ENCODE measurements around the gene MECP2.
"Not testable (repeated sequence)": the region's sequence is repeated elsewhere in the genome, so short reads cannot be mapped to it uniquely, and the experiment has no call there.

Gene MECP2

DNA sequence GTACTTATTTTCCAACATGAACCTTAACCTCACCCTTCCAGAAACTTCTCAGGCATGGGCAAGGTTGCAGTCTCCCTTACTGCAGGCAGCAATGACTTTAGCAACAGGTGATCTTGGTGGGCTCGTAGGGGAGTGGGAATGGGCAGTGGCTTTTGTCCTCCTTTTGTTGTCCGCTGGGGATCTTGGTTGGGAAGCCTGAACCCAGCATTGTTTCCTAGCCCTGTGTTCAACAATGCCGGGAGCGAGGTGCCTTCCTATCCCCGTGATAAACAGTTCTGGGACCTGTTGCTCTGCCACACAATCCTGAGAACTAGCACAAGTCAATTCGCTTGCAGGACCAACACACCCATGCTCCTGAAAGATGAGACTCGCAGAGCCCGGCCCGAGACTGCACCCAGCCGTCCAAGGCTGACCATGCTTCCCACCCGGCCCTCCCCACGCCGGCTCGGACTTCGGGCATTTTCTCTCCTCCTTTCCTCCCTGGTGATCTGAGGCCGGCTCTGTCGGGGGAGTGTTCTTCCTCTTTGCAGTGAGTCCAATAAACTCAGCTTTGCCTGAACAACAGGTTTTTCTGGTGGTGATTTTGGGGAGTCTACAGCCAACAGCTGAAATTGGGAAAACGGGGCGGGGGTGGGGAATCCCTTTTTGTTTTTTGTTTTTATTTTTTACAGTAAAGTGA is 98.0 kb downstream of the MECP2 start:
- no peak for DNase-seq

DNA sequence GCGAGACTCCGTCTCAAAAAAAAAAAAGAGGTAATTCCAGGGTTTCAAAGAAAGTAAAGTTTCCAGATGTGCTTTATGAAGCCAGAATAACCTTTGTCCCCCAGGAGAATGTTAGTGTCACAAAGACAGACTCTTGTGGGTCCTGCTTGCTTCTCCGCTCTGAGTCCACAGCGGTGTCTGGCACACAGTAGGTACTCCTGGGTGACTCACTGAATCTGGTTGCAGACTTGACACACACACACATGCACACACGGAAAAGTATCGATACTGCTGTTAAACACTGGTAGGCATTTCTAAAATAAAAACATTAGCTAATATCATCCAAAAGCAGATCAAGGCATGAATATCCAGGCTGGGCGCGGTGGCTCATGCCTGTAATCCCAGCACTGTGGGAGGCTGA is 102.0 kb downstream of the MECP2 start:
- DNase-seq = no peak

DNA sequence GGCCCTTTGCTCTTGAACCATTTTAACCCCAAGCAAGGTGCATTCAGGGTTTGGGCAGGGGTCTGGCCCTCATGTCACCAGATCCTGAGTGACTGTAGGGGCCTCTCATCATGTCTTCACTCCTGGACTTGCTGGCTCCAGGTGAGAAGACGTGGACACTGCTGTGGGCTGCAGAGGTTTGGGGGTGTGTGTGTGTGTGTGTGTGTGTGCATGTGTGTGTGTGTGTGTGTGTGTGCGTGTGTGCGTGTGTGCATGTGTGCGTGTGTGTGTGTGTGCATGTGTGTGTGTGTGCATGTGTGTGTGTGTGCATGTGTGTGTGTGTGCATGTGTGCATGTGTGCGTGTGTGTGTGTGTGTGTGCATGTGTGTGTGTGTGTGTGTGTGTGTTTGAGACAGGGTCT is 103.1 kb downstream of the MECP2 start:
- DNase-seq = not testable (repeated sequence)

DNA sequence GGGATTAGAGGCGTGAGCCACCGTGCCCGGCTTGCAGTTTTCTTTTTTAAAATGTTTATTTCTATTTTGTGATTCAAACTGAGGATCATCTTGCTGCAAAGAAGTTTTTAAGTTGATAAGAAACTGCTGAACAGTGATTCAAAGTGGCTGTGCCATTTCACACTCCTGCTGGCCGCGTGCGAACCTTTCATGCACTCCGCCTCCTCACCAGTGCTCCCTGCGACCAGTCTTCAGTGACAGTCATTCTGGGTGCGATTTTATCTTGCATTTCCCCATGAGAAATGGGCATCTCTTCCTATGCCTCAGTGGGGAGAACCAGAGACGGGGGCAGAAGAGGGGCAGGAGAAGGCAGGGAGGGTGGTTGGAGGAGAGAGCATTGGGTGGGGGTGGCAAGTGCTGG is 103.5 kb downstream of the MECP2 start:
- no peak for DNase-seq

DNA sequence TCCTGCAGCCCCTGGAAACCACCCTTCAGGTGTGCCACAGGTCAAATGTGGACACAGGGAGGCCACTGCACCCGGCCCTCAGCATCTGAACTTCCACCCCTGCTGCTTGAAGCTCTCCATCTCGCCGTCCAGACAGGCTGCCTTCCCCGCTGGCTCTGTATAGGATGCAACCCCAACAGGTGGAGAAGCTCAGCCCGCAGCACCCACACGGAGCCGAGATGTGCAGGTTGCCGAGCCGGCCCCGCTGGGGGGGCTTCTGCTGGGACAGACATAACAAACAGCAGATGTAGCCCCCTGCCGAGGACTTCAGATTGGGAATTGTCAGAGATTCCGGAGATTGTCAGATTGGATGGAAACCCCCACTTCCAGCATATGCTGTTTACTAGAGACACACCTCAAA is 104.4 kb downstream of the MECP2 start:
- no peak for DNase-seq

DNA sequence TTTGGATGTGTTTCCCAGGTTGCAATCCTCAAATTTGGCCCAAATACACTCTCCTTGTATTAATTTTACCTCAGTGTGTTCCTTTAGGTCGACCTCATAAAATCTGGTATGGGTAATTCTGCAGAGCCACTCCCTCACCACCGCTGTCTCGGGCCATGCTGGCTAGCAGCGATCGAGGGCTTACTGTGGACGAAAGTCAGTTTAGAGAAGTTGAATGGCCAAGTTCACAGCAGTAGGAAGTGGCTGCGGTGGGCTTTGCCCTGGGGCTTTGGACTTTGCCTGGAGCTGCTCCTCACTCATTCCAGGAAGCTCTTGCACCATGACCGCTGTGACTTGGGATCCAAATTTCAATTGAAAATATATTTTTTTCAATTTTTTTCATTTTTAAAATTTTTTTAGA is 105.3 kb downstream of the MECP2 start:
- DNase-seq = no peak

DNA sequence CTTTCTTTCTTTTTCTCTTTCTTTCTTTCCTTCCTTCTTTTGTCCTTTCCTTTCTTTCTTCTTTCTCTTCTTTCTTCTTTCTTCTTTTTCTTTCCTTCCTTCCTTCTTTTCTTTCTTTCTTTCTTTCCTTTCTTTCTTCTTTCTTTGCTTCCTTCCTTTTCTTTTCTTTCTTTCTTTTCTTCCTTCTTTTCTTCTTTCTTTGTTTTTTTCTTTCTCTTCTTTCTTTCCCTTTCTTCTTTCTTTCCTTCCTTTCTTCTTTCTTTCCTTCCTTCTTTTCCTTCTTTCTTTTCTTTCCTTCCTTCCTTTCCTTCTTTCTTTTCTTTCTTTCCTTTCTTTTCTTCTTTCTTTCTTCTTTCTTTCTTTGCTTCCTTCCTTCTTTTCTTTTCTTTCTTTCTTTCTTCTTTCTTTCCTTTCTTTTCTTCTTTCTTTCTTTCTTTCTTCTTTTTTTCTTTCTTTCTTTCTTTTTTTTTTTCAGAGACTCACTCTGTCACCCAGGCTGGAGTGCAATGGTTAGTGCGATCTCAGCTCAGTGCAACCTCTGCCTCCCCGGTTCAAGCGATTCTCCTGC is 106.4 kb downstream of the MECP2 start:
- DNase-seq = no peak

DNA sequence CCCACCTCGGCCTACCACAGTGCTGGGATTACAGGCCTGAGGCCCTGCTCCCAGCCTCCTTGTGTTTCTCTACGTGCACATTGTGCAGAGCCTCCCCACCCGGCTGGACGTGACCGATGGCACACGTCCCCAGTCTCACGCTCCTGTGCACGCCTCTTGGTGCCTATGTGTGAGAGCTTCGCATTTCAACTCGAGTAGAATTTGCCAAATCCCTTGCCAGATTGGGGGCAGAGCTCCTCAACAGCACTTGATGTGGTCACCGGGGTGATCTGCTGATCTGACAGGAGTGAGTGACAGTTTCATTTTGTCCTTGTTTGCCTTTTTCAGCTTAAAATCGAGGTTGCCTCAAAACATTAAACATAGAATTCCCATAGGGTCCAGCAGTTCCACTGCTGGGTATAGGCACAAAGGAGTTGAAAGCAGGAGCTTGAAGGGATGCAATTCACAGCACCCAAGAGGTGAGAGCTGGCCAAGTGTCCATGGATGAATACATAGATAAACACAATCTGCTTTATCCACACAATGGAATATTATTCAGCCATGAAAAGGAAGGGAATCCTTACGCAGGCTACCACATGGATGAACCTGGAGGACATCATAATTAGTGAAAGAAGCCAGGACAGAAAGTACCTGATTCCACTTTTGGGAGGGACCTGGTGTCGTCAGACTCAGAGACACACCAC is 107.4 kb downstream of the MECP2 start:
- DNase-seq = no peak

DNA sequence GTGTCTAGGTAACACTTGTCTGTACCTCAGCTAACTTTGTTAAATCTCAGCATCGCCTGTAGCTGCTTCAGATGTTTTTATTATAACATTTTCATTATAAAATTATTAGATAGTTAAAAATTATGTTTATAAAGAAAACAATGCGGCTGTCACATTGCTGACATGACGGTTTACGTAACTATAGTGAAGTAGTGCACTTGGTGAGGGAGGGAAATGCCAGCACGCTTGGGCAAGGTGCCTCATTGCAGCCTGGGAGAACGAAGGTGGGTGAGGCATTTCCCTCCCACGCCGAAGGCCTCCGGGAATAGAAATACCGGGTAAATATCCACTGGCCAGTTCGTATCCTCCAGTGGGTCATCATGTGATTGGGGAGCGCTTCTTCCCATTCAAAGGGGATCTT is 109.0 kb downstream of the MECP2 start:
- no peak for DNase-seq

DNA sequence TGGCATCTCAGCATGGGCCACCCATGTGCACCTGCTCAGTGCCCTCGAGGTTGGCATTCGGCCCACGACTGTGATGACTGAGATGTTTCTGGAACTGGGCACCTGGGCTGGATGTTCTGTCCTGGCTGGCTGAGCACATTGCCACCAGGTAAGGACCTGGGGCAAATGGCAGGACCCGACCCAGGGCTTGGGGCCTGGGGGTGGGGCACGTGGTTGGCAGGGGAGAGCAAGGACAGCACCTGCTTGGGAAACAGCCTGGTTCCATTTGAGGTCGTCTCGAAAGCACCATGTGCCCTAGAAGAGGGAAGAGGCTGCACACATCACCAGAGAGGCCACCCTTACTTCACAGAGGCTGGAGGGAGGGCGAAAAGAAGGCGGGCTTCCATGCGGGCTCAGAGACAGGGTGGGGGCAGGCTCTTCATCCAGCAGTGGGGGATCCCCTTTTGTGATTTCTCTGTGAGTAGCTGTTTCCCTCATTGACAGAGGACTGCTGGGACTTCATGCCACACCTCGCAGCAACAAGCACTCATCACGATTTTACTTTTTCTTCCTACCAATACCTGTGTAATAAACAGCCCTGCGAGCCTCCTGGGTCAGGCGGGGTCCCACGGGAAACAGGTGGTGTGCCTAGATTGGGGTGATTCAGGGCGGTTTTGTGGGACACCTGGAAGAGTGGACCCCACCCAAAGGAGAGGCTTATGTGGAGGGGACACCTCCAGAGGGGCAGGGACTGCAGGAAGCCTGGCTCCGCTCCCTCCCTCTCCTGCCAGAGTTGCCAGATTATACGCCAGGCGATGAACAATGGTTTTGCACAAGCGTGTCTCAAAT is 113.0 kb downstream of the MECP2 start:
- DNase-seq = no peak

DNA sequence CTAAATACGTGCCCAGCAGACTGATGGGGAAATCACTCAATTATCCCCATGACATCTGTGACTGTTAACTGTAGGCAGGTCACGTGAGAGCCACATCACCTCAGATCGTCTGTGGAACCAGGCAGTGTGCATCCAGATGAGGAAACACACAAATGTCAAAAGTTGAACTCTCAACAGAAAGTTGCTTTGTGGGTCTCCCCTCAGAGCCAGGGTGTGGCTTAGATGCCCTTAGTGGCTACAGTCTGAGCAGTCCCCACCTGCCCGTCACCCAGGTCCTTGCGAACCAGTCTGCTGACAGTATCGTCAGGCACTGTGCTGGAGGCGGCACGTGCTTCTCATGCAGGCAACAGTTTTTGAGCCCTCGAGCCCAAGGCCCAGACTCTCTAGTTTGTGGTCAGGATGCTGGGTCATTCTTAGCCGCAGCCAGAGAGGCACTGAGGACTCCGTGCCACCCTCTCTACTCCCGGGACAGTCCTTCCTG is 114.2 kb downstream of the MECP2 start:
- DNase-seq = no peak

DNA sequence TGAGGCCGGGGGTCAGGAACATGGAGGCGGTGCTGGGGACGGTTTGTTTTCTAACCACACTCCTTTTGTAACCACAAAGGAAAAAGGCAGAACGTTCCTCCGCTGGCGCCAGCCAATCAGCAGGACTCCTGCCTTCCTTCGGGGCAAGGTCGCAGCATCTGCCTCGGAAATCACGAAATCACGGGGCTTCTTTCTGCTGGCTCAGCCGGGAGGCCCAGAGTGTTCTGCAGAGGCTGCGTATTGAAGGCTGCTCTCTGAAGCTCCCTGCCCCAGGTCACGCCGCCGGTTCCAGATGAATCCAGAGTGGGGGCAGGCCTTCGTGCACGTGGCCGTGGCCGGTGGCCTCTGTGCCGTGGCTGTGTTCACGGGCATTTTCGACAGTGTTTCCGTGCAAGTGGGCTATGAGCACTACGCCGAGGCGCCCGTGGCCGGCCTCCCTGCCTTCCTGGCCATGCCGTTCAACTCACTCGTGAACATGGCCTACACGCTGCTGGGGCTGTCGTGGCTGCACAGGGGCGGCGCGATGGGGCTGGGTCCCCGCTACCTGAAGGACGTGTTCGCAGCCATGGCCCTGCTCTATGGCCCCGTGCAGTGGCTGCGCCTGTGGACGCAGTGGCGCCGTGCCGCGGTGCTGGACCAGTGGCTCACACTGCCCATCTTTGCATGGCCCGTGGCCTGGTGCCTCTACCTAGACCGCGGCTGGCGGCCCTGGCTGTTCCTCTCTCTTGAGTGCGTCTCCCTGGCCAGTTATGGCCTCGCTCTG is 115.6 kb downstream of the MECP2 start:
- peak in 5 of 56 donors; percentile 9 to 43 (median 21) for DNase-seq

DNA sequence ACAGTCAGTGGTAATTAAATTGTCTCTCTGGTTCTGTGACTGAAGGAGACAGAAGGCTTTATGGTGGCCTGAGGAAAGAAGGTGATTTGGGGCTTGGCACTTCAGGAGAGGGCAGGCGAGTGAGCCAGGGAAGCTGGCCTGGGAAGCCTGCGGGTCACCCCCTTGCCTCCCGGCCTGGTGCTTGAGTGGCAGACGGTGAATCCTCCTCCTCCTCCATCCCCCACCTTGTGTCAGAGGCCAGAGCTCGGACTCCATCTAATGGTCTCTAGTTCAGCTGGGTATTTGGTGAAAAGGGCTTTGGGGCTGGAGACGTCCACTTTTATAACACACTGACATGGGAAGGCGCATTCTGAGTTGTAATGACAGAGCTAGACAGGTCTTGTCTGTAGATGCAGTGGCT is 116.3 kb downstream of the MECP2 start:
- DNase-seq = no peak

DNA sequence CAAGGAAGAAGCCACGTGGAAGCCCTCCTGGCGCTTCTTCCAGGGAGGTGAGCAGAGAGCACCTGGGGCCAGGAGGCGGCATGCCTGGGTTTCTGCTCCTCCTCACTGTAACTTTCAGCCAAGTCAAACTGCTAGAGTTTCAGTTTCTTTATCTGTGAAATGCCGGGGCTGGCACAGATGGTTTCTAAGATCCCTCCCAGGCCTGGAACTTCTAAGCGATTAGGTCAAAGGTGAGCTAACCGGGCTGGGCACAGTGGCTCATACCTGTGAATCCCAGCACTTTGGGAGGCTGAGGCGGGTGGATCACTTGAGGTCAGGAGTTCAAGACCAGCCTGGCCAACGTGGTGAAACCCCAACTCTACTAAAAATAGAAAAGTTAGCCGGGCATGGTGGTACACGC is 117.1 kb downstream of the MECP2 start:
- DNase-seq = not testable (repeated sequence)

DNA sequence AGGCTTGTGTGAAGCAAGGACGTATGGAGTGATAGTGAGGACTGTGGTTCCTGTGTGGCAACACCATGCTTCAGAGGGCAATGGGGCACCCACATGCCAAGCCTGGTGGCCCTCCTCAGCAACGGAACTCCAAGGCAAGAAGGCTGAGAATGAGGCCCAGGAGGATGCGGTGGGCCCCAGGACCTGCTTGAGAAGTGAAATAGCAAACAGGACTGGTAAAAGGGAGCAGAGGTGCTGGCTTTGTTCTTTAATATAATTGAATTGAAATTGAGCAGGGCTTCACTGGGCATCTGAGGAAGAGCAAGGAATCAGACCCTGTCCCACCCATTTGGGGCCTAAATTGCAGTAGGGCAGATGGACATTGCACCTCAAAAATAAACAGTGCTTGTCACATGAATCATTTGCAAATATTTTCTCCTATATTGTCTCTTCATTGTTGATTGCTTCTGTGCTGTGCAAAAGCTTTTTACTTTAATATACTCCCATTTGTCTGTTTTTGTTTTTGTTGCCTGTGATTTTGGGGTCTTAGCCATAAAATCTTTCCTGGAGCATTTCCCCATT is 122.7 kb downstream of the MECP2 start:
- no peak for DNase-seq

DNA sequence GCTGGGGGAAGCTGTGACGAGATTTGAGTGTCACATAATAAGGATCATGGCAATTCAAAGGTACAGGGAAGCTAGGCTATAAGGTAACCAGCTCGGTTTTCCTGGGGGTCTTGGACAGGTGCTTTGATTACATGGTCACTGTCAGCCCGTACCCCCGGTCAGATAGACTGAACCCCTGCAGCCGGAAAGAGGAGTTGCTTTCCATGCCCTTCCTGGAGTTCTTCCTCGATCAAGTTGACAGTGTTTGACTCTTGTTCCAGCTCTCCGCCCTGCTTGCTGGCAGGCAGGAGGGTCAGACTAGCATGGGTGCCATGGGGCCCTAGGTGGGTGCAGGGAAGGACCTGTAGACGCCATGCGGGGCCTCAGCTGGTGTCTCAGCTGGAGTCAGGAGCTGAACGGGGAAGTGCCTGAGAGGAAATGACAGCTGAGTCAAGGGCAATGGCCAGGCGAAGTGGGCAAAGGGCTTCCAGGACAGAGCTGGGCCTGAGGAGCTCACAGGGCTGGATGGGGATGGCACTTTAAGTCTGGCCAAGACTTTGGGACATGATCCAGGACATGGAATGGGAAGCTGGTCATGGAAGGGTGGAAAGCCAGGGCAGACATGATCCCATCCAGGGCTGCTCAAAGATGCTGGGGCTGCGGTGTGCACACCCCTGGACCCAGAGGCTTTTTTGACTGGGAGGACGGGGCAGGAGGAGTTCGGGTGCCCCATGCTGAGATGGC is 123.4 kb downstream of the MECP2 start:
- no peak for DNase-seq

DNA sequence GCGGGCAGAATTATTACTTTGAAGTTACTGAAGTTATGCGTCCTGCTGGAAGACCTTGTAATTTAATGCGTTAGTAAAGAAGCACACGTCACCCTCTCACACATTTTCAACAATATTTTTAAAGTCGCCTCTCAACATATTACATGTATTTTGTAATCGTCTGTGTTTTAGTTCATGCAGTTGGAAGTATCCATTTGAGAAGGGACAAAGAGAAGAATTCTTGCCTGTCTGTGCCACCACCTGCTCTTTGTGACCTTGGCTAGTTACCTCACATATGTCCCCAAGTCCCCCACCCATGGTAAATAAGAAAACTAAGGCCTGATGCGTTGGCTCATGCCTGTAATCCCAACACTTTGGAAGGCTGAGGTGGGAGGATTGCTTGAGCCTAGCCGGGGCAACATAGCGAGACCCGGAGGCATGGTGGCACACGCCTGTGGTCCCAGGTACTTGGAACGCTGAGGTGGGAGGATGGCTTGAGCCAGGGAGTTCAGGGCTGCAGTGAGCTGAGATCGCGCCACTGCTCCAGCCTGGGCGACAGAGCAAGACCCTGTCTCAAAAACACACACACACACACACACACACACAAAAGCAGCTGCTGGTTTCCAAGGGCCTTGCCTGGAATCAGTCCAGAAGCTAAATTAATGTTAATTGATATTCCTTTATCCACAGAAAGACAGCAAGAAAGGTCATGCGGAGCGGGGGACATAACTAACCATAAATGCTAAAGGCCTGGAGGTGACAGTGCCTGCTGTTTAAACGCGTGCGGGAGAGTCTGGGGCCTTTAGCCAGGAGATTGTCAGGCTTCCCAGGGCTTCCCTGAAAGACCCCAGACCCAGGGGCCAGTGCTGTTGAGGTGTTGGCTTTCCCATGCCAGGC is 124.2 kb downstream of the MECP2 start:
- no peak for DNase-seq

DNA sequence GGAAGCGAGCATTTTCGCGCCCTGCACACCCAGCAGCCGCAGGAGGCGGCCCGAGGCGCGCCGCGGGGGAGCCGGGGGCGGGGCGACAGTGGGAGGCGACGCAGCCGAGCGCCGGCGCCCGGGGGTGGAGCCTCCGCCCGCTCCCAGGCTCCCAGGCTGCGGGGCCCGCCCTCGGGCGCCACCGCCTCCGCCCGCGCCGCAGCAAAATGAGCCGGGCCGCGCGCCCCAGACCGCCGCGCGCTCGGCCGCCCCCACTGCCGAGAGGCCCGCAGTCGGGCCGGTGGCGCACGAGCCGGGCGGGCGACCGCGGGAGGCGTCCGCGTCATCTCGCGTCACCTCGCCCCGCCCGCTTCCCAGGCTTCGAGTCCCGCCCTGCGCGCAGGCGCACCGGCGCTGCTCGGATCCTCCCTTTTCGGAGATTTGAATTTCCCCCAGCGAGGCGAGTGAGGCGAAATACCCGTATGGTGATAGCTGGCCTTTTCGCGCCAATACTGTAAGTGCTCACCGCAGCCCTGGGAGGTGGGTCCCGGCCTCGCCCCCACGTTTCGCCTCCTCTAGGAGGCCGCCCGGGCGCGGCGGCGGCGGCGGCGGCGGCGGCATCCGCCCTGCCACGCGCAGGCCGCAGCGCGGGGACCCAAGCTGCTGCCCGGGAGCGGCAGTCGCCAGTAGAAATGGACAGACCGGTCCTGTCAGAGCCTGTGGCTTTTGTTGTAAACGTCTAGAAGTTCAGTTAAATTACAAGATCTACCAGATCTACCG is 125.0 kb downstream of the MECP2 start, which contains the start of gene TMEM187:
Gene TMEM187 (plus strand): TSS at position 387 of the 759 bp plus-strand sequence. CDS start 9,309 bp downstream, outside the sequence.
- peak in 54 of 56 donors; percentile 33 to 91 (median 70) for DNase-seq
